OCI-LY3 (cell line): ENCODE data around the gene ARNT2.

Experiments used
- H2AFZ ChIP-seq: fragments of 200-600, 300-600 bp; shearing (Covaris generic); 2 replicates; pipeline ENCODE4 v1.6.0; 2014; ENCODE audit warnings: antibody characterized with exemption, low read depth, low read length
- H3K27ac ChIP-seq: fragments of 200-600, 300-600 bp; sonication (generic); 2 replicates; pipeline ENCODE4 v1.5.1; 2014; ENCODE audit warnings: mild to moderate bottlenecking, low read length, moderate library complexity, mixed read lengths
- H3K27me3 ChIP-seq: fragments of 200-600, 300-600 bp; sonication (generic); 2 replicates; pipeline ENCODE4 v1.6.1; 2014; ENCODE audit warnings: low read depth, low read length, mixed read lengths
- H3K36me3 ChIP-seq: fragments of 200-600, 300-600 bp; sonication (generic); replicated peaks from 2 replicates; pipeline ENCODE3; 2014; ENCODE audit warnings: low read depth, low read length, mixed read lengths
- H3K4me1 ChIP-seq: fragments of 300-600, 200-600 bp; sonication (generic); 2 replicates; pipeline ENCODE4 v1.6.1; 2014; ENCODE audit warnings: low read length, mixed read lengths
- H3K4me2 ChIP-seq: fragments of 200-600, 300-600 bp; sonication (generic); 2 replicates; pipeline ENCODE4 v1.6.1; 2014; ENCODE audit warnings: low read length, mixed read lengths
- H3K4me3 ChIP-seq: fragments of 300-600, 200-600 bp; sonication (generic); 2 replicates; pipeline ENCODE4 v1.5.1; 2014; ENCODE audit warnings: antibody characterized with exemption, mild to moderate bottlenecking, low read length, moderate library complexity
- H3K79me2 ChIP-seq: fragments of 300-600, 200-600 bp; shearing (Covaris generic); 2 replicates; pipeline ENCODE4 v1.6.1; 2014; ENCODE audit warnings: mild to moderate bottlenecking, low read length, mixed read lengths
- H3K9ac ChIP-seq: fragments of 300-600, 200-600 bp; shearing (Covaris generic); 2 replicates; pipeline ENCODE4 v1.6.0; 2014; ENCODE audit warnings: mild to moderate bottlenecking, low read length, moderate library complexity
- H3K9me3 ChIP-seq: fragments of 200-600, 300-600 bp; shearing (Covaris generic); 2 replicates; pipeline ENCODE4 v1.6.1; 2014; ENCODE audit warnings: low read length, mixed read lengths; ENCODE audit not compliant: insufficient read depth
- H4K20me1 ChIP-seq: fragments of 200-600, 300-600 bp; sonication (generic); 2 replicates; pipeline ENCODE4 v1.6.1; 2016; ENCODE audit warnings: low read length, mixed read lengths; ENCODE audit not compliant: insufficient read depth
- EZH2phosphoT487 ChIP-seq: fragments of 200-600 bp; shearing (Covaris generic); IDR thresholded peaks from 2 replicates; pipeline ENCODE4 v1.6.1; 2018; ENCODE audit warnings: antibody characterized with exemption, mixed run types, low read depth
- TF ChIP-seq, protein P1 (sequence below): fragments of 200-600, 300-600 bp; sonication (generic); IDR thresholded peaks from 2 replicates; pipeline ENCODE4 v1.5.1; 2014; ENCODE audit warnings: antibody characterized with exemption, low read length, low read depth

Gene ARNT2

DNA sequence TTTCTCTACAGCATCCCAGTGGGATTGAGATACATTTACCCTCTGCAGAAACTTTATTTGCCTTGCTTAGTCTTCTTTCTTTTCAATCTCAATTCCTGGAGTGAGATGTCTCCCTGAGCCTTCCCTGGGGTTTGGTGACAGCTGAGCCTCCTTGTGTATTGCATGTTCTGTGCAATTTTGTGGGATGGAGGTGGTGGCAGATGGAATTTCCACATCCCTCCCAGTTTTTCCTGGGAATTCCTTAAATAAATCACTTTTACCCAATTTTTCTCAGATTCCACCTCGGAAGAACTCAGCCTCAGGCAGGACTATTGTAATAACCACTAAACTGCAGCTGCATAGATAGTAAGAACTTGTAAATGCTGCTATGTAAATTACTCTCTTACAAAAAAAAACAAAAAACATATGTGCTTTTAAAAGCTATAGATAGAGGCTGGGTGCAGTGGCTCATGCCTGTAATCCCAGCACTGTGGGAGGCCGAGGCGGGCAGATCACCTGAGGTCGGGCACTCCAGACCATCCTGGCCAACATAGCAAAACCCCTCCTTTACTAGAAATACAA lies 202.4 kb downstream of the ARNT2 start:
- Histone ChIP-seq H3K9me3 (no peaks in the 10 kb centered on the region), H3K9ac (no peak overlapping the region), H3K79me2 (no peaks in the 10 kb centered on the region), H3K4me3 (no peak overlapping the region), H3K36me3 (no peaks in the 10 kb centered on the region), H3K4me2 (no peak overlapping the region), H4K20me1 (no peaks in the 10 kb centered on the region), H2AFZ (no peak overlapping the region), H3K4me1 (0 out of 2 replicates have a peak, but pooled peaks cover 5% of the 10 kb centered on the region), H3K27me3 (no peaks in the 10 kb centered on the region), H3K27ac (no peak overlapping the region)
- TF ChIP-seq, protein P1, sequence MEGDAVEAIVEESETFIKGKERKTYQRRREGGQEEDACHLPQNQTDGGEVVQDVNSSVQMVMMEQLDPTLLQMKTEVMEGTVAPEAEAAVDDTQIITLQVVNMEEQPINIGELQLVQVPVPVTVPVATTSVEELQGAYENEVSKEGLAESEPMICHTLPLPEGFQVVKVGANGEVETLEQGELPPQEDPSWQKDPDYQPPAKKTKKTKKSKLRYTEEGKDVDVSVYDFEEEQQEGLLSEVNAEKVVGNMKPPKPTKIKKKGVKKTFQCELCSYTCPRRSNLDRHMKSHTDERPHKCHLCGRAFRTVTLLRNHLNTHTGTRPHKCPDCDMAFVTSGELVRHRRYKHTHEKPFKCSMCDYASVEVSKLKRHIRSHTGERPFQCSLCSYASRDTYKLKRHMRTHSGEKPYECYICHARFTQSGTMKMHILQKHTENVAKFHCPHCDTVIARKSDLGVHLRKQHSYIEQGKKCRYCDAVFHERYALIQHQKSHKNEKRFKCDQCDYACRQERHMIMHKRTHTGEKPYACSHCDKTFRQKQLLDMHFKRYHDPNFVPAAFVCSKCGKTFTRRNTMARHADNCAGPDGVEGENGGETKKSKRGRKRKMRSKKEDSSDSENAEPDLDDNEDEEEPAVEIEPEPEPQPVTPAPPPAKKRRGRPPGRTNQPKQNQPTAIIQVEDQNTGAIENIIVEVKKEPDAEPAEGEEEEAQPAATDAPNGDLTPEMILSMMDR: no peak
- no peak for TF ChIP-seq EZH2phosphoT487

DNA sequence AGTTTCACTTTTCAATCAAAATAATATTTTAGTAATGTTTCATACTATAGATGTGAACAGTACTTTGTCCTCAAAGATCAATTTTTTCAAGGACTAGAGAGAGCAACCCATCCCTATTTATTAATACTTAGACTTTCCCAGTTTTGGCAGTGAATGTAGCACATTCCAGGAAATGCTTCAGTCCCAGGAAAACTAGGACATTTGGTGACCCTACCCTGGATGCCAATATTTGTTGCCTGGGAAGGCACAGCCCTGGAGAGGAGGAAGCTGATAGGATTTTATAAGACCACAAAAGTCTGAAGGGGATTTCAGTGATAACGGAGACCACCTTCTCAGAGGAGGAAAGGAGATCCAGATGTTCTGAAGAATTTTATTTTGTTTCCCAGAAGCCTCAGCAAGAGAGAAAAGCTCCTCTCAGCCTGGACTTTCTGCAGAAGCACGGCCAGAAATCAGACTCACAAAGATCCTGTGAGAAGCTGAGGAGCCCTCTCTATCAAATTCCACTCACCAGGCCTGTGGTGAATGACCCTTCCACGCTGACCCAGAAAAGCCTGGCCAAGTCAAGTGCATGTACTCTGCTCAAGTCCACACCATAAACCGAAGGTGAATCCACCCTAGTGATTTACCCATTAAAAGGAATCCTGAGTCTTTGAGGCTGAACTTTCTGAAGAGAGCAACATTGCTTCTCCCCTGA lies 203.3 kb downstream of the ARNT2 start:
- Histone ChIP-seq H3K79me2 (no peaks in the 10 kb centered on the region), H3K27ac (no peak overlapping the region), H3K36me3 (no peaks in the 10 kb centered on the region), H2AFZ (no peak overlapping the region), H3K4me2 (no peak overlapping the region), H3K9me3 (no peaks in the 10 kb centered on the region), H3K27me3 (no peaks in the 10 kb centered on the region), H3K4me1 (no peaks in the 10 kb centered on the region), H3K9ac (no peak overlapping the region), H3K4me3 (no peak overlapping the region), H4K20me1 (no peaks in the 10 kb centered on the region)
- TF ChIP-seq, protein P1: no peak
- TF ChIP-seq EZH2phosphoT487: no peak

DNA sequence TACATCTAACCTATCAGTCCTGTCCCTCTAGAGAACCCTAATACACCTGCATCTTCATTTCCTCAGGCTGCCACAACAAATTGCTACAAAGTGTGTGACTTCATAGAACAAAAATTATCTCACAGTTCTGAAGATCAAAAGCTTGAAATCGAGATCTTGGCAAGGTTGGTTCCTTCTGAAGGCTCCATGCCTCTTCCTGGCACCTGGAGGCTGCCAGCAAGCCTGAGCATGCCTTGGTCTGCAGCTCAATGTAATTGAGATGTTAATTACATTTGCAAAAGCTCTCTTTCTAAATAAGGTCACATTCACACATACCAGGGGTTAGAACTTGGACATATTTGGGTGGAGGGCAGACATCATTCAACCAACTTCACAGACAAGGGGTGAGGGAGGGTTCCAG lies 204.5 kb downstream of the ARNT2 start:
- no peaks in the 10 kb centered on the region for H3K9me3 ChIP-seq

DNA sequence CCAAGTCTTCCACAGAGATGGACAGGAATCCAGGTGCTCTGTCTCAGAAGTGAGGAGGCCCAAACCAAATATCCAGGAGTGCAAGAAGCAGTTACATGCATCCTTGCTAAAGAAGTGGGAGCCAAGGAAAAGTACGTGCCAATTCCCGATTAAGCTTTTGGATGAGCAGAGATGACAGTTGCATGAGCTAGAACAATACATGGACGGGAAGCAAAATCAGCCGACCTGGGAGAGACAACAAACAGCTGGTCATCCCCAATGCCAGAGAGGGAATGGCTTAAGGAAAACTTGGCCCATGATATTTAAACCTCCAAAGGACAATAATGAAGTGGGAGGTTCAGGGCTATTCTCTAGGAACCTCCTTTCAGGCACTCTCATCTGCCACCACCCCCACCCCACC lies 204.9 kb downstream of the ARNT2 start:
- no peaks in the 10 kb centered on the region for H3K27me3 ChIP-seq
- H3K27ac ChIP-seq: no peak overlapping the region
- H3K4me2 ChIP-seq: no peak overlapping the region
- no peak overlapping the region for H3K4me3 ChIP-seq
- no peak overlapping the region for H3K9ac ChIP-seq
- H3K9me3 ChIP-seq: no peaks in the 10 kb centered on the region
- no peaks in the 10 kb centered on the region for H3K36me3 ChIP-seq
- H4K20me1 ChIP-seq: no peaks in the 10 kb centered on the region
- H3K79me2 ChIP-seq: no peaks in the 10 kb centered on the region
- no peaks in the 10 kb centered on the region for H3K4me1 ChIP-seq
- H2AFZ ChIP-seq: no peak overlapping the region
- TF ChIP-seq, protein P1: no peak
- TF ChIP-seq EZH2phosphoT487: no peak

More for the DNA sequence above, 204.5 kb downstream of the ARNT2 start:
- Histone ChIP-seq H2AFZ (no peak overlapping the region), H3K4me3 (no peak overlapping the region), H3K79me2 (no peaks in the 10 kb centered on the region), H3K27me3 (no peaks in the 10 kb centered on the region), H3K27ac (no peak overlapping the region), H3K4me2 (no peak overlapping the region), H3K36me3 (no peaks in the 10 kb centered on the region), H4K20me1 (no peaks in the 10 kb centered on the region), H3K9ac (no peak overlapping the region), H3K4me1 (no peaks in the 10 kb centered on the region)
- no peak for TF ChIP-seq EZH2phosphoT487
- TF ChIP-seq, protein P1: no peak
